ENCODE measurements around the gene SHMT1.
"Not testable (repeated sequence)": the region's sequence is repeated elsewhere in the genome, so short reads cannot be mapped to it uniquely, and the experiment has no call there.

Gene SHMT1

GRCh38 chr17:18382441-18383078 lies 19.2 kb upstream of the SHMT1 start:
- no peak overlapping the region for H3K27ac Mint-ChIP-seq
- peak in 1 of 2 donors; percentile 11 for DNase-seq (ENCODE audit: low spot score in 2 of 2)
- H3K4me3 Mint-ChIP-seq: no peak overlapping the region
- peaks cover 14% of the 10 kb centered on the region for H3K4me1 Mint-ChIP-seq
- peak; percentile 26 for ATAC-seq (ENCODE audit: low read depth)
- H3K27me3 Mint-ChIP-seq: peaks cover 14% of the 10 kb centered on the region
- peaks cover 2% of the 10 kb centered on the region for H3K36me3 Mint-ChIP-seq
- H3K9me3 Mint-ChIP-seq: no peaks in the 10 kb centered on the region

GRCh38 chr17:18381953-18382245 lies 18.5 kb upstream of the SHMT1 start:
- Mint-ChIP-seq H3K36me3 (peaks cover 2% of the 10 kb centered on the region), H3K27me3 (peaks cover 14% of the 10 kb centered on the region)

GRCh38 chr17:18381158-18381952 lies 18.0 kb upstream of the SHMT1 start:
- Mint-ChIP-seq H3K4me1 (peaks cover 16% of the 10 kb centered on the region), H3K9me3 (no peaks in the 10 kb centered on the region), H3K27ac (no peak overlapping the region), H3K4me3 (peak overlapping the region; percentile 15), H3K27me3 (peaks cover 14% of the 10 kb centered on the region), H3K36me3 (peaks cover 2% of the 10 kb centered on the region)
- ATAC-seq (ENCODE audit: low read depth): no peak
- DNase-seq (ENCODE audit: low spot score in 2 of 2): peak in 1 of 2 donors; percentile 10

More at GRCh38 chr17:18381953-18382245, 18.5 kb upstream of the SHMT1 start:
- ATAC-seq (ENCODE audit: low read depth): no peak
- Mint-ChIP-seq H3K27ac (no peak overlapping the region), H3K4me1 (peaks cover 16% of the 10 kb centered on the region), H3K4me3 (peak overlapping the region; percentile 15), H3K9me3 (no peaks in the 10 kb centered on the region)
- DNase-seq (ENCODE audit: low spot score in 2 of 2): peak in 1 of 2 donors; percentile 8

GRCh38 chr17:18380471-18381157 lies 17.3 kb upstream of the SHMT1 start:
- H3K36me3 Mint-ChIP-seq: peaks cover 2% of the 10 kb centered on the region
- H3K4me1 Mint-ChIP-seq: peaks cover 16% of the 10 kb centered on the region
- peak in 1 of 2 donors; percentile 12 for DNase-seq (ENCODE audit: low spot score in 2 of 2)
- ATAC-seq (ENCODE audit: low read depth): no peak
- H3K4me3 Mint-ChIP-seq: no peak overlapping the region
- no peaks in the 10 kb centered on the region for H3K9me3 Mint-ChIP-seq
- H3K27ac Mint-ChIP-seq: no peak overlapping the region
- peaks cover 14% of the 10 kb centered on the region for H3K27me3 Mint-ChIP-seq

GRCh38 chr17:18379246-18380146 lies 16.1 kb upstream of the SHMT1 start:
- DNase-seq (ENCODE audit: low spot score in 2 of 2) (no peak), ATAC-seq (ENCODE audit: low read depth) (no peak)
- H3K4me1 Mint-ChIP-seq: peaks cover 16% of the 10 kb centered on the region
- H3K4me3 Mint-ChIP-seq: no peak overlapping the region
- H3K27me3 Mint-ChIP-seq: peaks cover 14% of the 10 kb centered on the region
- H3K9me3 Mint-ChIP-seq: peaks cover 2% of the 10 kb centered on the region
- no peak overlapping the region for H3K27ac Mint-ChIP-seq
- peaks cover 4% of the 10 kb centered on the region for H3K36me3 Mint-ChIP-seq

- not testable (repeated sequence) for ATAC-seq (ENCODE audit: low read depth); DNase-seq (ENCODE audit: low spot score in 2 of 2); H3K9me3 Mint-ChIP-seq; H3K4me3 Mint-ChIP-seq; H3K36me3 Mint-ChIP-seq; H3K27ac Mint-ChIP-seq
- peaks cover 14% of the 10 kb centered on the region for H3K27me3 Mint-ChIP-seq
- H3K4me1 Mint-ChIP-seq: peaks cover 16% of the 10 kb centered on the region
Measured at GRCh38 chr17:18378614-18379013, 15.3 kb upstream of the SHMT1 start.

- ATAC-seq (ENCODE audit: low read depth) (no peak), DNase-seq (ENCODE audit: low spot score in 2 of 2) (no peak)
- no peak overlapping the region for H3K4me3 Mint-ChIP-seq
- H3K36me3 Mint-ChIP-seq: peaks cover 4% of the 10 kb centered on the region
- peaks cover 2% of the 10 kb centered on the region for H3K9me3 Mint-ChIP-seq
- H3K4me1 Mint-ChIP-seq: peaks cover 15% of the 10 kb centered on the region
- H3K27ac Mint-ChIP-seq: no peak overlapping the region
- peaks cover 14% of the 10 kb centered on the region for H3K27me3 Mint-ChIP-seq
Measured at GRCh38 chr17:18378205-18378505, 14.8 kb upstream of the SHMT1 start.

- DNase-seq (ENCODE audit: low spot score in 2 of 2) (no peak), ATAC-seq (ENCODE audit: low read depth) (peak; percentile 53)
- no peak within 1 kb of the TSS for H3K4me3 Mint-ChIP-seq
- peaks cover 4% of the 10 kb centered on the region for H3K36me3 Mint-ChIP-seq
- H3K4me1 Mint-ChIP-seq: peaks cover 14% of the 10 kb centered on the region
- H3K27ac Mint-ChIP-seq: no peak within 1 kb of the TSS
- H3K27me3 Mint-ChIP-seq: peaks cover 14% of the 10 kb centered on the region
- H3K9me3 Mint-ChIP-seq: peaks cover 2% of the 10 kb centered on the region
Measured at GRCh38 chr17:18377437-18378204, 14.3 kb upstream of the SHMT1 start, which contains the start of gene EVPLL. Gene EVPLL (plus strand): TSS chr17:18377778. CDS start chr17:18380938, 3,160 bp downstream.

- DNase-seq (ENCODE audit: low spot score in 2 of 2) (no peak), ATAC-seq (ENCODE audit: low read depth) (no peak)
- peaks cover 2% of the 10 kb centered on the region for H3K9me3 Mint-ChIP-seq
- H3K4me1 Mint-ChIP-seq: peaks cover 5% of the 10 kb centered on the region
- peaks cover 1% of the 10 kb centered on the region for H3K36me3 Mint-ChIP-seq
- H3K4me3 Mint-ChIP-seq: no peak overlapping the region
- peaks cover 14% of the 10 kb centered on the region for H3K27me3 Mint-ChIP-seq
- H3K27ac Mint-ChIP-seq: no peak overlapping the region
Measured at GRCh38 chr17:18374216-18374615, 10.9 kb upstream of the SHMT1 start.

- not testable (repeated sequence) for H3K9me3 Mint-ChIP-seq; ATAC-seq (ENCODE audit: low read depth); H3K36me3 Mint-ChIP-seq; DNase-seq (ENCODE audit: low spot score in 2 of 2); H3K4me3 Mint-ChIP-seq; H3K4me1 Mint-ChIP-seq; H3K27ac Mint-ChIP-seq
- H3K27me3 Mint-ChIP-seq: peaks cover 13% of the 10 kb centered on the region
Measured at GRCh38 chr17:18373181-18373580, 9.8 kb upstream of the SHMT1 start.

GRCh38 chr17:18371455-18371854 lies 8.1 kb upstream of the SHMT1 start:
- no peak overlapping the region for H3K27ac Mint-ChIP-seq
- DNase-seq (ENCODE audit: low spot score in 2 of 2): no peak
- H3K27me3 Mint-ChIP-seq: peaks cover 11% of the 10 kb centered on the region
- no peak overlapping the region for H3K4me3 Mint-ChIP-seq
- H3K4me1 Mint-ChIP-seq: no peaks in the 10 kb centered on the region
- H3K9me3 Mint-ChIP-seq: peaks cover 2% of the 10 kb centered on the region
- H3K36me3 Mint-ChIP-seq: peaks cover 1% of the 10 kb centered on the region
- no peak for ATAC-seq (ENCODE audit: low read depth)

- no peak overlapping the region for H3K27ac Mint-ChIP-seq
- H3K9me3 Mint-ChIP-seq: peaks cover 2% of the 10 kb centered on the region
- DNase-seq (ENCODE audit: low spot score in 2 of 2) (no peak), ATAC-seq (ENCODE audit: low read depth) (no peak)
- H3K4me1 Mint-ChIP-seq: no peaks in the 10 kb centered on the region
- peaks cover 1% of the 10 kb centered on the region for H3K36me3 Mint-ChIP-seq
- H3K4me3 Mint-ChIP-seq: no peak overlapping the region
- peaks cover 11% of the 10 kb centered on the region for H3K27me3 Mint-ChIP-seq
Measured at GRCh38 chr17:18370761-18371160, 7.4 kb upstream of the SHMT1 start.

- H3K4me3 Mint-ChIP-seq: no peak overlapping the region
- ATAC-seq (ENCODE audit: low read depth): no peak
- no peak overlapping the region for H3K27ac Mint-ChIP-seq
Measured at GRCh38 chr17:18368946-18369345, 5.6 kb upstream of the SHMT1 start.

More at GRCh38 chr17:18368946-18369345, 5.6 kb upstream of the SHMT1 start:
- no peak for DNase-seq (ENCODE audit: low spot score in 2 of 2)
- Mint-ChIP-seq H3K4me1 (no peaks in the 10 kb centered on the region), H3K36me3 (no peaks in the 10 kb centered on the region), H3K9me3 (no peaks in the 10 kb centered on the region), H3K27me3 (peaks cover 11% of the 10 kb centered on the region)

Measured in memory B cell (primary cell).